ENCODE results near the gene FCHSD2.
"Not testable (repeated sequence)": the region's sequence is repeated elsewhere in the genome, so short reads cannot be mapped to it uniquely, and the experiment has no call there.

FCHSD2 gene

GRCh38 chr11:73001615-73002014 lies 140.5 kb downstream of the FCHSD2 start:
- no peak for DNase-seq

DNA sequence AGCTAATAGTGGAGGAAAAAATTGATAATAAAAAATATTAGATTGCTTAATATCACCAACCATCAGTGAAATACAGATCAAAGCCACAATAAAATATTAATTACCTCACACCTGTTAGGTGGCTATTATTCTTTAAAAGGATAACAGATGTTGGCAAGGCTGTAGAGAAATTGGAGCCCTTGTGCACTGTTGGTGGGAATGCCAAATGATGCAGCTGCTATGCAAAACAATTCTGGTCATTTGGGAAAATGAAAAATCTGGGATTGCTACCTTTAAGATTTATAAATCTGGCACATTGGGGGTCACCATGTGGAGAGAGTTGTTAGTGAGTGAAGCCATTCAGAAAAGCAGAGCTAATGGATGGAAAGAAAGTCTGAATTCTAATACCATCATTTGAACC lies 143.4 kb downstream of the FCHSD2 start:
- no peak for DNase-seq

DNA sequence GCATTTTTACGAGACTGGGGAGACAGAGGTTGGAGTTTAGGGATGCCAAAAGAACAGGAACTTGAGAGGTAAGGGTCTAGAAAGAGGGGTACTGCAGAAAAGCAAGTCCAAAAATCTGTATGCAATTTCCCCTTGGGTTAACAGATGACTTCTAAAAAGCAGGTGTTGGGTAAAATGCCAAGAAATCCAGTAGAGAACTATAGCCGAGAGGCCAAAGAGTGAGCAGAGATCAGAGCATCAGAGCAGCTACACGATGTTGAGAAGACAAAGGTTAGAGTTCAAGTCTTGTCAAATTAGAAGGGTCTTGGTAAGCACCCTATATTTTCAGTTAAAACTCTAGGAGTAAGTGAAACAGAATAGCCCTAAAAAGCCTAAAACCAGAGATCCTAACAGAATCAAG lies 145.2 kb downstream of the FCHSD2 start:
- no peak for DNase-seq

DNA sequence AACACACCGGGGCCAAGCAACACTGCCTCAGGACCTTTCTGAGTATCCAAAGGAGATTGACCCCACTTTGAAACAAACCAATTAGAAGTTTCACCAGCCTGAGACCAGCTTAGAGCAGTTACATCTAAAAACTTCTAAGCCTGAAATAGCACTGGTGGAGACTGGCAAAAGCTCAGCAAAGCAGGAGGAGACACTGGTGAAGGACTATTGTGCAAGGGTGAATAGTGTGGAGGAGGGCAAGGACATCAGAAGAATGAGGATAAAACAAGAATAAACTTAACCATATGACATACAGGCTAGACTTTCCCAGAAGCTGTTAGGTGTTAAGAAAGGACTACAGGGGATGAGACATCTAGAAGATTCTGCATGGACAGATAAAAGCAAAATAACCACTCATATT lies 152.4 kb downstream of the FCHSD2 start:
- DNase-seq = no peak

DNA sequence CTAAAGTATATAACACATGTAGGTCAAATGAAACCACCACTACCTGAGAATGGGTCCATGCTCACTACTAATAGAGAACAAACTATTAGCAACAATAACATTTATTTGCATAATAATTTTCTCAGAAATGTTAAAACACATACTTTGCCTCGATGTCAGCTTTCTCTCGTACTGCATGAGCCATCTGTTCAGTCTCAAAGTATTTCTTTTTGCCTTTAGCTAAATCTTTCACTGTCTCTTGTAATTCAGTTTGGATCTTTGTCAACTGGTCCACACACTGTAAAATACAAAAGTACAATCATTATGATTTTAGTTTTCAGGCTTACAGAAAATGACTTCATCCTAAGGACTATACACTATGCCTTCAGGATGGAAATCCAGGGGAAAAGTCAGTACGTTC lies 153.3 kb downstream of the FCHSD2 start:
- DNase-seq = no peak

- DNase-seq = no peak
Observed at GRCh38 chr11:72985645-72986044, 156.5 kb downstream of the FCHSD2 start.

DNA sequence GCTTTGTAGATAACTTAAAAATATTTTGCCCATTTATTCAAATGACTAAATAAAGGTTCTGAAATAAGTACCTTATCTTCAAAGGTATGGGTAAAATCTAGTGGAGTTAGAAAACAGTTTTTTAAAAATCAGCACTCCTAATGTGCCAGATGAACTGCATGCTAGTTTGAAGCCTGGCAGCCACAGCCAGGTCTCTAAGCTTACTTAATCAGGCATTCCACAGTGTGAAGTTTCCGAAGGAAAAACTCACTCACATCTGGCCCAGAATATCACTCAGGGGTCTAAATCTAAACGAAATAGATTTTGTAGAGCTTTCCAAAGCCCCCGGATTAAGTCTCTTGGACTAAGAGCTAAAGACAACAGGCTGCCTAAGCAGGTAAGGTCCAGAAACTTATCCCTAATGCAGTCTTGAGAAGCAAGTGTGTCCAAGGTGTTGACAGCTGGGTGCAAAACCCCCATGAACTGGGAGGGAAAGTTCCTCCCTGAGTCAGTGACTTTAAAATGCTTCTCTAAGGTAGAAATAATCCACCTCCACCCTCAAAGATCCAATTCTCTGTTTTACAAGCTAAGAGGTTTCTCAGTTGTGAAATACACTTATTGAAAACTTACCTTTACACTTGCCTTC lies 157.6 kb downstream of the FCHSD2 start:
- no peak for DNase-seq

DNA sequence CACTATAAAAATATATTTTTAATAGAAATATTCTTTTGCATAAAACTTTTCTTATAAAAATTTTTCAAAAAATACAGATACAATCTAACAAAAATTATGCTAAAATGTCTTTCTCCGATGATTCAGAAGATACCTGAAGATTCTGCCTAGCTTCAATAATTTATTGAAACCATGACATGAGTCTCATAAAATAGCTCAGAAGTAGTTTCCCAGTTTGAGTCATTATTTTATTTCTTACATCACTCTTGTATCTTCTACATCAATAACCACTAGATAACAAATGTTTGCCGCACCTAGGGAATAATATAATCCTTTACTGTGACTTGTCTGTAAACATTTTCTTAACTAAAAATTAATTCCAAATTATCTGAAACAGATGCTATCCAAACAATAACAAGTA lies 158.6 kb downstream of the FCHSD2 start:
- no peak for DNase-seq

DNA sequence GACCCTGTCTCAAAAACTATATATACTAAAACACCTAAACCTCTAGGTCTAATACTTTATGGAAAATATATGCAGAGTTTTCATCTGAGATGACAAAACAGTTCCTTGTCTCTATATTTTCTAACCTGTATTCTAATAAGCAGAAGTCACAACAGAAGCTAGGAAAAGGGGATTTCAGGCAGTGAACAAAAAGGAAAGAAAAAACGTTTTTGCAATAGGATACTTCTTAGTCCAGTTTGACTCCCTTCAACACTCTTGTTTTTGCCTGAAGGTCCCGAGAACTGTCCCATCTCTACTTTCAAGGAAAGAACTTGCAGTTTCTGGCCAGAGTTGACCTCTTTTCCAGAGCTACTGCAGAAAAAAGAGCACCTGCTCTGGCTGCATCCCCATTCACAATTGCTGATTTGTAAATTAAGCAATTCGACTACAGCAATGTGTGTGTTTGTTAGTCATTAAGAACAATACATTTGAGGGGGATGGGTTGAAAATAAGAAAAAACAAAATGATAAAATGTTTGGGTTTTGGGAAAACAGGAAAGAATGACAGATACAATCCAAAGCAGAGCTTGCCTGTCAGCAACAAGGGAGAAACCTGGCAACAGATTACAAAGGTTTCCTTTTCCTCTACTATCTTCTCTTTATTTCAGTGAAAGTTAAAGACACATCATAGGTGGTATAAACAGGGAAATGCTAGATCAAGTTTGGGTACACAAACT lies 160.0 kb downstream of the FCHSD2 start:
- no peak for DNase-seq

DNA sequence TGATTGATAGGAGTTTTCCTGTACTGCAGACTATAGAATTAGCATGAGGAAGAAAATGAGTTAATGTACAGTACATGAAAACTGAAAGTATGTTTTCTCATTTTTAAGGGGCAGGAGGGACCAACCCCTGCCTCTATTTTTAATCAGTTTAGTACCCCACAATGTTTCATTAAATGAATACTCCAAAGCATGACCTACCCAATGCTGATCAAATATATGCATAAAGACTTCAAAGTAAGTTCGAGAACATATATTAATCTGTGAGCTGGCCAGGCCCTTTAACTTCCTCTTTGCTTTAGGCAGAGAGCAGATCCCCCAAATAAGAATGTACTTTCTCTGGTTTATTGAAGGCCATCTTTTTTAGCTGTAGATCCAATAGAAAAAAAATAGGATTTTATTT lies 161.0 kb downstream of the FCHSD2 start:
- no peak for DNase-seq

- DNase-seq = not testable (repeated sequence)
Observed at GRCh38 chr11:72977782-72978181, 164.3 kb downstream of the FCHSD2 start.

GRCh38 chr11:72976522-72976892 lies 165.6 kb downstream of the FCHSD2 start:
- not testable (repeated sequence) for DNase-seq

GRCh38 chr11:72975778-72976521 lies 166.2 kb downstream of the FCHSD2 start:
- DNase-seq = no peak

DNA sequence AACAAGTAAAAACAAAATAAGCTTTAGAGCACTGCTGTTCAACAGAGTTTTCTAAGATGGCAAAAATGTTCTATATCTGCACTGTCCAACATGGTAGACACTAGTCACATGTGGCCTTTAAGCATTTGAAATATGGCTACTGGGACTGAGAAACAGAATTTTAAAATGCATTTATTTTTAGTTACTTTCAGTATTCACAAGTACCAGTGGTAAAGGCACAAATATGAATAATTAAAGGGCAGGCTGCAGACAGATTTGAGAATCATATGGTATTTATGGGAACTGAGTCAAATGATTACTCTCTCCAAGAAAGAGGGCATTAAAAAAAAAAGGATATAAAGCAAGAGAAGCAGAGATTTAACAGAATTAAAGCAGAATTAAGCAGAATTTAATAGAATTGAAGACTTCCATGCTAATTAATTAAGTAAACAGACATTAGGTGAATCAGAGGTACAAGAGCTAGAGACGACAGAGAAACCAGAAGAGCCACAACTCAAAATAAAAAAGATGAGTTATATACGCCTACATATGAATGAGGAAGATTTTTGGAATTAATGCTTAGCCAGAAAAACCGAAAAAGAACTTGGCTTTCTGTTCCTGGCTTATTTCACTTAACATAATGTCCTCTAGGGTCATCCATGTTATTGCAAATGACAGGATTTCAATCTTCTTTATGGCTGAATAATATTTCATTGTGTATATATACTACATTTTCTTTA lies 167.5 kb downstream of the FCHSD2 start:
- no peak for DNase-seq

DNA sequence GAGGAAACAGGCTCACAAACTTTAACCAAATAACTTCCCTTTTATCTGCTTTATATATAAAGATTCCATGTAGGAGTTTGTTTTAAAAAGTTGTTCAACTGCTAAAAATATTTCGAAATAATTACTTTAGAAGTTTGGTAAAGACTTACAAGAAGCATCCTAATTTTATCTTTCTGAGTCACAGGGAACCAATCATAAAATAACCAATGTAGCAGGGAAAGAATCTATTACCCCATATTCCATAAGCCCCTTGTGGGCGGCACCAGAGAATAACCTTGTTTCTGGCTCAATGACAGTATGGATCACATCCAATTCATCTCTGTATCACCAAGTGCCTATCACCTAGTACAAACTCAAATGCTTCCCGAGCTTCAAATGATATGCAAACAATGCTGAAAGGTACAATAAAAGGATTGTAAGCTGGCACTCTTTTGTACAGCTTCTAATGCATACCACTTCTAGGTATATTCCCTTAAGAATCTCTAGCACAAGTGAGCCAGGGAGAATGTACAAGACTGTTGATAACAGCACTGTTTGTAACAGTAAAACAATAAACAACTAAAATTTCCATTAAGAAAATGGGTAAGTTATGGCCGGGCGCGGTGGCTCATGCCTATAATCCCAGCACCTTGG lies 169.5 kb downstream of the FCHSD2 start:
- DNase-seq = no peak

DNA sequence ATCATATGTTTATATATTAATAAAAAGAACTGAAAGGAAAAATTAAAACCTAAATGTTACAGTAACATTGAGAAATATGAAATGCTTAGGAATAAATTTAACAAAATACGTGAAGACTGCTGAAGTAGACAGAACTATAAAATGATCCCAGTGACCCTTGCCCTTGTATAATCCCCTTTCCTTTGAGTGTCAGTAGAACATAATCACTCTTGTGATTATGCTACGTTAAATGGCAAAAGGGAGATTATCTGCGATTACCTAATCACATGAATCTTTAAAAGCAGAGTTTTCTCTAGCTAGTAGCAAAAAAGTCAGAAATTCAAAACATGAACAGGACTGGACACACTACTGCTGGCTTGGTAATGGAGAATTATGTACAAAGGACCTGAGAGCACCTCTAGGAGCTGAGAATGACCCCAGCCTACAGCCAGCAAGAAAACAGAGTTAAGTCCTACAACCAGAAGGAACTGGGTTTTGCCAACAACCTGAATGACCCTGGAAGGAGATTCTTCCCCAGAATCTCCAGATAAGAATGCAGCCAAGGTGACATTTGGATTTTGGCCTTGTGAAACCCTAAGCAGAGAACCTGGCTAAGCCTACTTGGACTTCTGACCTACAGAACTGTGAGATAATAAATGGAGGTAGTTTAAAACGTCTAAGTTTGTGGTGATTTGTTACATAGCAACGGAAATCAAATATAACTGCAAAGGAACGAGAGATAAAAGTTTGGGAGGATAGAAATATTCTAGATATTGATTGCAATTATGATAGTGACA lies 170.7 kb downstream of the FCHSD2 start:
- no peak for DNase-seq

DNA sequence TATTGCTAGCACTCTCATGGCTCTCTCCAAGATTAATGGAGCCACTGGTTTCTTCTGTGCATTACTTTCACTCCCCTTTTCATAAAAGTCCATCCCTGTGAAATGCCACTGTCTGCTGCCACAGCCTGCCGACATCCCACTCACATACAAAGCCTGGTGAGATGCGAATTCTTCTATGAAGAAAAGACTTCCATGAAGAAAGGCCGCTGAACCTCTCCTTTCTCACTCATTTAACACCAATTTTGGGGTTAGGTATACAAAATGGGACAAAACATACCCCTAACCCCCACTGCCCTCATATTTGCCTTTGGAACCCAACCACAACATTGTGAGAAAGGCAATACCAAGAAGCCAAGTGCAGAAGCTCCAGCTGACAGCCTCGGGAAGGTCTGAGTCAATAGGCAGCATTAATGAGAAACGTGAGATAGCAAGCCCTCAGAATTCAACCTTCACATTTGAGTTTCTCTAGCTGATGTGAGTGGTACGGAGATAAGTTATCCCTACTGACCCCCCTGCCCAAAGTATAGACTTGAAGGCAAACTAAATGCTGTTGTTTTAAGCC lies 171.5 kb downstream of the FCHSD2 start:
- no peak for DNase-seq

DNA sequence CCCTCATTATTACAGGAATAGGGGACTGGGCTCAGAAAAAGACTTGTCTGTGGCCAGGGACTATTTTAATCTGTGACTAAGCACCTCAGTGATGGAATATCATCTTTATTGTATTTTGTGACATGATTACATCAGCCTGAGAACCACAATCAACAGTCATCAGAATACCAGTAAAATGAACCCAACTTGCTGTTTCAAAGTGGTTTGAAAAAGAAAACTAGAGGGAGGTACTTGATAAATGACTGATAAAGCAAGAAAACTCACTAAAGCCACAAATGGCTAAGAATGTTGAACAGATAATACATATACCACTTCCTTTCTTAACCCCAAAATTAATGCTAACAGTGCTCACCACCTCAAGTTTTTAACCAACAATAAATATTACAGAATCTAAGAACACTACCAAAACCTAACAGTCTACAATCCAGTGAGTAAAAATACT lies 172.2 kb downstream of the FCHSD2 start:
- no peak for DNase-seq

- DNase-seq = no peak
Observed at GRCh38 chr11:72968390-72968789, 173.7 kb downstream of the FCHSD2 start.

DNA sequence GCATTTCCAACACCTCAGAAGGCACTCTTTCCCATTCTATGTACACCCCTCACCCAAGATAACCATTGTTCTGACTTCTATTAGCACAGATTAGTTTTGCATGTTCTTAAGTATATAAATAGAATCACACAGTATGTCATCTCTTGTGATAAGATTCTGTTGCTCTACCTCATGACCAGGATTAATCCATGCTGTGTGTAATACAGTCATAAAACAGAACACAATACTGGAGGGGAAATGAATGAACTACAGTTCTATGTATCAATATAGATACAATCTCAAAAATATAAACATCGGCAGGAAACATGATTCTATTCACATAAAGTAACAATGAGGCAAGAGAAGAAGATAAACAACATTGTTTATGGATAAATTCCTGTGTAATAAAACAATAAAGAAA lies 176.4 kb downstream of the FCHSD2 start:
- DNase-seq = no peak

DNA sequence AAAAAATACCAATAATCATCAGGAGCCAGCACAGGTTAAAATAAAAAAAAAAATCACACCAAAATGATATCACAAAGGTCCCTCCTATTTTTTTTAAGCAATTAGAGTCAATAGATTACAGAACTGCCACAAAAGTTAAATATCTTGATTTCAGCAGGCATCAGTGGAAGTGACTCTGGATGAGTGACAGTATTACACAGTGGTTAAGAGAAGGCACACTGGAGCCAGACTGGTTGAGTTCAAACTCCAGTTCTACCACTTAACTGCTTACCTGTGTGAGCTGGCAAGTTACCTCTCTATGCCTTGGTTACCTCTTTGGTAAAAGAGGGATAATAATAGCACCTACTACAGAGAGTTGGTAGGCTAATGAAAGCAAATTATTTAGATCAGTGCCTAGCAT lies 179.4 kb downstream of the FCHSD2 start:
- DNase-seq = no peak

- DNase-seq = no peak
Observed at GRCh38 chr11:72962084-72962483, 180.0 kb downstream of the FCHSD2 start.

All from stimulated activated CD4-positive, alpha-beta T cell treated with anti-CD3 and anti-CD28 coated beads, Interleukin-4, amount 100 ng/mL, for 1 hour (primary cell).